Astrocyte of the spinal cord (primary cell): Measurements from ENCODE around the gene WWP2.

ENCODE experiments used
- DNase-seq: peaks from one replicate; pipeline ENCODE4 v3.0.0; 2011; ENCODE audit warnings: low read depth, low spot score
- H3K4me3 ChIP-seq: 2 replicates; pipeline ENCODE4 v1.5.1; 2011; ENCODE audit warnings: low read depth, mild to moderate bottlenecking, low read length, moderate library complexity
- CTCF ChIP-seq: IDR thresholded peaks from 2 replicates; pipeline ENCODE4 v1.5.1; 2012; ENCODE audit warnings: low read depth, mild to moderate bottlenecking, low read length, inconsistent platforms
- in situ Hi-C: cut with HindIII; loops from 2 replicates; pipeline ENCODE4 v1.10.0; 2017; ENCODE audit warnings: low sequenced_read_pairs

The WWP2 gene

GRCh38 chr16:69928856-69929400 is 166.8 kb downstream of the WWP2 start:
- H3K4me3 ChIP-seq, result no peak overlapping the region
- DNase-seq, result no peak
- in situ Hi-C loops, result no loop called here
- TF ChIP-seq CTCF, result no peak

- DNase-seq, result no peak
- H3K4me3 ChIP-seq, result no peak overlapping the region
- in situ Hi-C loops, result no loop called here
- no peak for TF ChIP-seq CTCF
These were observed 167.3 kb downstream of the WWP2 start for GRCh38 chr16:69929480-69929879.

- peak; percentile 49 for DNase-seq
- in situ Hi-C loops, result no loop called here
- TF ChIP-seq CTCF, result peak; percentile 64
- no peak overlapping the region for H3K4me3 ChIP-seq
These were observed 168.1 kb downstream of the WWP2 start for GRCh38 chr16:69930117-69930776.

GRCh38 chr16:69931631-69932030 is 169.5 kb downstream of the WWP2 start:
- in situ Hi-C loops, result no loop called here
- DNase-seq, result no peak
- no peak for TF ChIP-seq CTCF
- H3K4me3 ChIP-seq, result no peak overlapping the region

GRCh38 chr16:69932228-69932627 is 170.1 kb downstream of the WWP2 start:
- no peak for DNase-seq
- no peak for TF ChIP-seq CTCF
- no peak overlapping the region for H3K4me3 ChIP-seq
- in situ Hi-C loops, result no loop called here

GRCh38 chr16:69932691-69933392 is 170.7 kb downstream of the WWP2 start:
- no peak for DNase-seq
- no peak overlapping the region for H3K4me3 ChIP-seq
- in situ Hi-C loops, result no loop called here
- no peak for TF ChIP-seq CTCF
